Measurements from ENCODE around the gene KCNK17.

KCNK17 gene

DNA sequence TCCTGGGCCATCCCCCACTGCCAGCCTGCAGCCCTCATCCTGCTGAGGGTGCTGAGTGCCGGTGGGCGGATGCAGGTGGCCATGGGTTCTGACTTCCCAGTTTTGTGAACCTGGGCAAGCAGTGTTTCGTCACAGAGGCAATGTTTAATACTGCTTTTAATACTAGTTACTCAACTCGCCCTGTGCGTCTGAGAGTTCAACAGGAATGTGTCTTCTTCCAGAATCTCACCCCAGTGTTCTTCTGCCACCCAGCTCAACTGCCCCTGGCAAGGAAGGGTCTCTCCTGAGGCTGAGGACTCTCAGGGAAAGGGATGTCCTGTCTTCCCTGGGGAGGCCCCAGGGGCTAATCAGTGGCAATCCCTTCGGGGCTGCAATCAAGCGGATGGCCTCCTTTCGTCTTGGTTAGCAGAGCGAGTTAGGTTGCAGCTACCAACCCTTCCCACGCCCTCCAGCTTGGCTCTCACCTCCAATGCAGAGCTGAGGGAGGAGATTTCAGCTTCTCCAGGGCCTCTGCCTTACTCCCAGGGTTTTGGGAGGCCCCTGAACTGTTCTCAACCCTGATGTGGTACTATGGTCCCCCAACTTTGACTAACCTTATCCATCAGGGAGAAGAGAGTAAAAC is 6.3 kb upstream of the KCNK17 start:
- Histone ChIP-seq H3K9me3 (ENCODE audit: control insufficient read depth, low read length) (no peaks in the 10 kb centered on the region), H3K27me3 (replicated peaks; ENCODE audit: control insufficient read depth, insufficient read depth, low read length, poor library complexity, severe bottlenecking) (peaks cover 3% of the 10 kb centered on the region), H3K4me1 (ENCODE audit: control insufficient read depth, insufficient read depth, low read length, poor library complexity, severe bottlenecking) (no peaks in the 10 kb centered on the region)

DNA sequence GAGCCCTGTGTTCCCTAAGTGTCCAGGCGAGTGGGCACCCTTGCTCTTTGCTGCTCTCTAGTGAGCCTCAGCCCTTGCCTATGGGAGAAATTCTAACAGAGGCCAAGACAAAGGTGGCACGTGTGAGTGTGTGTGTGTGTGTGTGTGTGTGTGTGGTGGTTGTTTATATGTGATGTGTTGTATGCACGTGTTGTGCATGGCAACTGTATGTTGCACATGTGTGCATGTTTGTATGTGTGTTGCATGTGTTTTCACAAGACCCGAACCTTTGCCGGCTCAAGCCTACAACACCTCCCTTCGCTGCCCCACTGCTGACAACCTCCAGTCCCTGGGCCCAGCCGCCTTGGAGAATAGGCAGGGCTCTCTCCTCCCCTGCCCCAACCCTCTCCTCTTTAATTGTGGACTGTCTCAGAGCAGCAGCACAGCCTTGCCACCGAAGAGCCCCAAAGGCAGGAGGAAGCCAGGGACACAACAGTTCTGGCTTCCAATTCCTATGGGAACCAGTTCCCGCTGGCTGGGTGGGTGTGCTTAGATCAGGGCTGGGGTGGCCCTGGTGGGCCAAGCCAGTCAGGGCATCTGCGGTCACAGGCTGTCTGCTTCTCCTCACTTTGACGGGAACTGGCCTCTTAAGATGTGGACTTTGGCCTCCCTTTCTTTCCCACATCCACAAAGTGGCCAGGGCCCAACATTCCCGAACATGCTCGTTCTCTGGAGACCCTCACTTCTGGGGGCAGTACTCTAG is 5.6 kb upstream of the KCNK17 start:
- Histone ChIP-seq H3K4me3 (ENCODE audit: insufficient read depth, low read depth, low read length, poor library complexity, severe bottlenecking) (no peak overlapping the region), H3K4me1 (ENCODE audit: control insufficient read depth, insufficient read depth, low read length, poor library complexity, severe bottlenecking) (no peaks in the 10 kb centered on the region), H3K27me3 (replicated peaks; ENCODE audit: control insufficient read depth, insufficient read depth, low read length, poor library complexity, severe bottlenecking) (peaks cover 3% of the 10 kb centered on the region)

More for the DNA sequence above, 6.3 kb upstream of the KCNK17 start:
- H3K36me3 ChIP-seq (ENCODE audit: control insufficient read depth, insufficient read depth, low read length), result no peaks in the 10 kb centered on the region
- no peak overlapping the region for H3K27ac ChIP-seq (ENCODE audit: insufficient read depth, low read length, poor library complexity, severe bottlenecking)
- no peak overlapping the region for H3K4me3 ChIP-seq (ENCODE audit: insufficient read depth, low read depth, low read length, poor library complexity, severe bottlenecking)
- no peak for DNase-seq

DNA sequence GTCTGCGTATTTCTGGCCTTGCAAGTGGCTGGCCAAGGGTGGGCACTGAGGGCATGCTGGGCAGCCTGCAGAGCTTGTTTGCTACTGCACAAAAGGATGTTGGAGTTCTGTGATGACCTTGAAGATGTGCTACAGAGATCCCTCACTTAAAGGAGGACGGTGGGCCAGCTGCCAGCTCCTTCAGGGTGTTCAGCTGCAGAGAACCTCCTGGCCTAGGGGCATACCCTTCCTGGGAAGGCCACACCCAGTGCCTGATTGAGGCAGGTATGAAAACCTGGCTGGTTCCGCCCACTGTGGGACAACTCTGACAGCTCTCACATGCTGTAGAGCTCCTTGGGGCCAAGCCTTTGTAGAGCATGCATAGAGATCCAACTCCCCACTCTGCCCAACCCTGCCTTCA is 3.0 kb upstream of the KCNK17 start:
- no peak for DNase-seq
- H3K36me3 ChIP-seq (ENCODE audit: control insufficient read depth, insufficient read depth, low read length), result no peaks in the 10 kb centered on the region
- peaks cover 13% of the 10 kb centered on the region for H3K27me3 ChIP-seq (replicated peaks; ENCODE audit: control insufficient read depth, insufficient read depth, low read length, poor library complexity, severe bottlenecking)
- no peaks in the 10 kb centered on the region for H3K9me3 ChIP-seq (ENCODE audit: control insufficient read depth, low read length)
- peaks cover 5% of the 10 kb centered on the region for H3K4me1 ChIP-seq (ENCODE audit: control insufficient read depth, insufficient read depth, low read length, poor library complexity, severe bottlenecking)
- no peak overlapping the region for H3K27ac ChIP-seq (ENCODE audit: insufficient read depth, low read length, poor library complexity, severe bottlenecking)
- no peak overlapping the region for H3K4me3 ChIP-seq (ENCODE audit: insufficient read depth, low read depth, low read length, poor library complexity, severe bottlenecking)

More for the DNA sequence above, 5.6 kb upstream of the KCNK17 start:
- DNase-seq, result no peak
- no peak overlapping the region for H3K27ac ChIP-seq (ENCODE audit: insufficient read depth, low read length, poor library complexity, severe bottlenecking)
- no peaks in the 10 kb centered on the region for H3K36me3 ChIP-seq (ENCODE audit: control insufficient read depth, insufficient read depth, low read length)
- H3K9me3 ChIP-seq (ENCODE audit: control insufficient read depth, low read length), result no peaks in the 10 kb centered on the region

DNA sequence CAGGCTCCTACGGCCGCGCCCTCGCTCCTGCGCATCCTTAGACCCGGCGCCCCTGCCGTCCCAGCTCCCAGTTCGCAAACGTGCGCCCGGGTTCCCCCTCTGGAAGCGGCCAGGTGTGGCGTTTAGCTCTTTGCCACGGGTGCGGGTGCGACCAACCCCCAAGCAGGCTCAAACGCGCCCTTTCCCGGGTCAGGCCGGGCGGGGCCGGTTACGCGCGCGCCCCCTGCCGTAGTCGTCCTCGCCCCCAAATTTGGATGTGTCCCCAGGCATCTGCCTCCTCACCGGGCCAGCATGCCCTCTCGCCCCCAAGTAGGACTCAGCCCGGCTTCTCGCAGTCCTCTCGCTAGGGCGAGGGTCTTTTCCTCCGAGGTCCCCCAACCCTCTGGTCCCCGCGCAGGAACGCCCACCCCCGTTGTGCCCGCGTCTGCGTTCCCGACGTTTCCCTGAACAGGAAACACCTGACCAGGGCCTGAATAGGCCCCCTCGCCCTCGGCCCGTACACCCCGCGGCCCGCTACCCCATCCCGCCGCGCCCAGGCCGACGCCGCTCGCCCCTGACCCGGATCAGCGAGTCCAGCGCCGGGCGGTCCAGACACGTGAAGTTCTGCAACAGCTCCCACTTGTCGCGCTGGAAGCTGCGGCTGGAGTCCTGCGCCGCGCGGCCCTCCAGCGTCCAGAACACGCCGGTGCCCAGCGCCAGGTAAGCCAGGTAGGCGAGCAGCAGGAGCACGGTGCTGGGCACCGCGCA is 520 bp downstream of the KCNK17 start:
- peaks cover 13% of the 10 kb centered on the region for H3K27me3 ChIP-seq (replicated peaks; ENCODE audit: control insufficient read depth, insufficient read depth, low read length, poor library complexity, severe bottlenecking)
- H3K9me3 ChIP-seq (ENCODE audit: control insufficient read depth, low read length), result no peaks in the 10 kb centered on the region
- no peak overlapping the region for H3K4me3 ChIP-seq (ENCODE audit: insufficient read depth, low read depth, low read length, poor library complexity, severe bottlenecking)
- H3K27ac ChIP-seq (ENCODE audit: insufficient read depth, low read length, poor library complexity, severe bottlenecking), result no peak overlapping the region
- no peaks in the 10 kb centered on the region for H3K36me3 ChIP-seq (ENCODE audit: control insufficient read depth, insufficient read depth, low read length)
- no peak for DNase-seq
- peaks cover 5% of the 10 kb centered on the region for H3K4me1 ChIP-seq (ENCODE audit: control insufficient read depth, insufficient read depth, low read length, poor library complexity, severe bottlenecking)

DNA sequence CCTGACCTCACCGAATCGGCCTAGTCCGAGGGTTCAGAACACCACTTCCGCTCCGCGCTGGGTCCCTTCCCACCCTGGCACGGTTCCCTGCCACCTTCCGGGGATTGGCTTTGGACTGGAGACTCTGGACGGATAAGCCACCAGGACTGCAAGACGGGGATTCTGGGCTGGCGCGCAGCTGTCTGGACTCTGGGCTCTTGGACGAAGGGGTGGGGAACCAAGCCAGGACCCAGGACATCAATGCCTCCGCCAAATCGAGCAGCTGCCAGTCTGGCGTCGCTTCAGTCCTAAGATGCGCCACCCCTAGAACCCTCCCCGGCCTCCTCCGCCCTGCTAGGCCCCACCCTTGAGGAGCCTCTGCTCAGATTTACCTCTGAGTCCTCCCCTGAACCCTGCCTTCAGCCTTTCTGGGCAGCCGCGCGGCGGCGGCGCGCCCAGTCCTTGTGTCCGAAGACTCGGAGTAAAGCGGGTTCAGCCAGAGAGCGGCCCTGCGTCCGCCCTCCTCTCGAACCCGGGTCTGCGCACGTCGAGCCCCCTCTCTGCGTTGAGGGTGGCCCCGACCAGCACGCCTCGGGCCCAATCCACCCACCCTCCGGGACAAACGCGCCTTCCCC is 1.2 kb downstream of the KCNK17 start:
- H3K36me3 ChIP-seq (ENCODE audit: control insufficient read depth, insufficient read depth, low read length), result no peaks in the 10 kb centered on the region
- H3K27ac ChIP-seq (ENCODE audit: insufficient read depth, low read length, poor library complexity, severe bottlenecking), result no peak overlapping the region
- H3K4me1 ChIP-seq (ENCODE audit: control insufficient read depth, insufficient read depth, low read length, poor library complexity, severe bottlenecking), result peaks cover 5% of the 10 kb centered on the region
- no peak overlapping the region for H3K4me3 ChIP-seq (ENCODE audit: insufficient read depth, low read depth, low read length, poor library complexity, severe bottlenecking)
- no peak for DNase-seq
- H3K27me3 ChIP-seq (replicated peaks; ENCODE audit: control insufficient read depth, insufficient read depth, low read length, poor library complexity, severe bottlenecking), result peaks cover 13% of the 10 kb centered on the region
- H3K9me3 ChIP-seq (ENCODE audit: control insufficient read depth, low read length), result no peaks in the 10 kb centered on the region

DNA sequence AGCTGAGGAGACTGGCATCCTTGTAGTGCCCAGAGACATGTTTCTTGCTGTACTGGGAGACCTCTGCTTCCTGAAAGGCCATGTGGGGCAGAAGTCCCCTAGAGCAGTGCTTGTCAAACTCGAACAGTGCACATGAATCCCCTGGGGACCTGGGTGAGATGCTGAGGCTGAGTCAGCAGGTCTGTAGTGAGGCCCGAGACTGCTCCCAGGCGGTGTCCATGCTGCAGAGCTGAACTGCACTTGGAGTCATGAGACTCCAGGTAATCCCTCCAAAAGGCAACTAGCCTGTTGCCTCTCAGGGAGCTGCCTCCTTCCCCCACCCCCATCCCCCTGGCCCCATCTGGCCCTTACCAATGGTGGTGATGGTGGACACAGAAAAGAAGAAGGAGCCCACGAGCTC is 3.7 kb downstream of the KCNK17 start:
- no peak overlapping the region for H3K27ac ChIP-seq (ENCODE audit: insufficient read depth, low read length, poor library complexity, severe bottlenecking)
- no peak for DNase-seq
- H3K27me3 ChIP-seq (replicated peaks; ENCODE audit: control insufficient read depth, insufficient read depth, low read length, poor library complexity, severe bottlenecking), result peaks cover 11% of the 10 kb centered on the region

DNA sequence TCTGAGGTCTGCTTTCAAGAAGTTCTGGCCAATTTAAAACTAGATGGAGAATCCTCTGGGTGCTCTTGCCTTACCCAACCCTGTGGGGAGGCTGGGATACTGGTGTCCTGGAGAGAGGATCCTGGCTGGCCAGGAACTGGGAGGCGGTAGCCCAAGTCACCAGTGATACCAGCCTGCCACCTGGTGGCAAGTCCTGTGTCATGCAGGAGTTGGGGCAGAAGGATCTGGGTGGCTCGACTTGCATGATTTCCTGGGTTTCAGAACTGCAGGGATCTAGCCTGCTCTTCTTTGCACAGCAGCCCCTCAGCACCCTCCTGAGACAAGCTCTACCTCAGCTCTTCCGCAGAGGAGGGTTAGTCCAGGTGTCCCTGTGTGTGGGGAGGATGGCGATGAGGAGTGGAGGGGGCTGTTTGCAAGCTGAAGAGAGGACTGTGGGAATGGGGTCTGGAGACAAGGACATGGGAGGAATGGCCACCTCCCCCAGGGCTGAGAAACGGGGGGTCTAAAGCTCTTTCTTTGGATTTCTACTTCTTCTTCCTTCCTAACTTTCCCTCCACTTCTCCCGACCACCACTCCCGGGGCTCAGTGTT is 4.2 kb downstream of the KCNK17 start:
- Histone ChIP-seq H3K27me3 (replicated peaks; ENCODE audit: control insufficient read depth, insufficient read depth, low read length, poor library complexity, severe bottlenecking) (peaks cover 10% of the 10 kb centered on the region), H3K36me3 (ENCODE audit: control insufficient read depth, insufficient read depth, low read length) (no peaks in the 10 kb centered on the region)

More for the DNA sequence above, 3.7 kb downstream of the KCNK17 start:
- peaks cover 5% of the 10 kb centered on the region for H3K4me1 ChIP-seq (ENCODE audit: control insufficient read depth, insufficient read depth, low read length, poor library complexity, severe bottlenecking)
- H3K4me3 ChIP-seq (ENCODE audit: insufficient read depth, low read depth, low read length, poor library complexity, severe bottlenecking), result no peak overlapping the region
- H3K36me3 ChIP-seq (ENCODE audit: control insufficient read depth, insufficient read depth, low read length), result no peaks in the 10 kb centered on the region
- H3K9me3 ChIP-seq (ENCODE audit: control insufficient read depth, low read length), result no peaks in the 10 kb centered on the region

DNA sequence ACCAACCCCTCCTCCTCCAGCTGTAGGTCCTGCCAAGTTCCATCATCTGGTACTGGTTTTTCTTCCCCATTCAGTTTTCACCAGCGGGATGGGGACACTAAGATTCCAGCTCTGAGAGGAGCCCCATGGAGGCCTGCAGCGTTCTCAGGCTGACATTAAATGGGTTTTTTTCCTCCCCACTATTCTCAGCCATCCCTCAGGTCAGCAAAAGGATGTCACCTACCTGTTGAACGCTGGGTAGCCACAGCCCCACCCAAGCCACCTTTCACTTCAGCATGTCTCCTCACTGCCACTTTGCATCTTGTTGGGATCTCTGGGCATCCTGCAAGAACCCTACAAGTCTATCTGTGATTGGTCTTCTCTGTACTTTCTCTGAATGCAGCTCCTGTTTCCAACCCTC is 6.8 kb downstream of the KCNK17 start:
- Histone ChIP-seq H3K27ac (ENCODE audit: insufficient read depth, low read length, poor library complexity, severe bottlenecking) (no peak overlapping the region), H3K4me1 (ENCODE audit: control insufficient read depth, insufficient read depth, low read length, poor library complexity, severe bottlenecking) (no peaks in the 10 kb centered on the region), H3K9me3 (ENCODE audit: control insufficient read depth, low read length) (no peaks in the 10 kb centered on the region), H3K27me3 (replicated peaks; ENCODE audit: control insufficient read depth, insufficient read depth, low read length, poor library complexity, severe bottlenecking) (no peaks in the 10 kb centered on the region), H3K36me3 (ENCODE audit: control insufficient read depth, insufficient read depth, low read length) (no peaks in the 10 kb centered on the region), H3K4me3 (ENCODE audit: insufficient read depth, low read depth, low read length, poor library complexity, severe bottlenecking) (no peak overlapping the region)
- DNase-seq, result no peak

More for the DNA sequence above, 4.2 kb downstream of the KCNK17 start:
- DNase-seq, result peak in 2 of 3 donors; percentile 16 to 25
- H3K9me3 ChIP-seq (ENCODE audit: control insufficient read depth, low read length), result no peaks in the 10 kb centered on the region
- H3K27ac ChIP-seq (ENCODE audit: insufficient read depth, low read length, poor library complexity, severe bottlenecking), result no peak overlapping the region
- peaks cover 5% of the 10 kb centered on the region for H3K4me1 ChIP-seq (ENCODE audit: control insufficient read depth, insufficient read depth, low read length, poor library complexity, severe bottlenecking)
- no peak overlapping the region for H3K4me3 ChIP-seq (ENCODE audit: insufficient read depth, low read depth, low read length, poor library complexity, severe bottlenecking)

DNA sequence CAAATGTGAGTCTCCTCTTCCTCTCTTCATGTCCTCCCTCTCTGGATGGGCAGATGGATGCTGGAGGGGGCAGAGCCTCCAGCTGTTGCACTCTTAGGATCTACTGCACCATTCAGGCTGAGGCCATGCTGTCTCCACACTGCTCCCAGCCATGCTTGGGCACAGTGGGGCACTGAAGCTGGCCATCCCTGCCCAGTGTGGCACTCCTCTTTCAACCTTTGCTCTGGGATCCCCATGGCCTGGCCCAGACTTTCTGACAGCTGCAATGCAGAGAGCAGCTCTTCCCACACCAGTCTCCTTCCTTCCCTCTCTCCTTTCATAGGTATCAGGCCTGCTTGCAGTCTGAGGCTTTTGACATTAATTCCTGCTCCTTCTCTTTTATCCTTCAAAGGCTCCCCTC is 9.3 kb downstream of the KCNK17 start:
- DNase-seq, result no peak
- Histone ChIP-seq H3K27ac (ENCODE audit: insufficient read depth, low read length, poor library complexity, severe bottlenecking) (no peak overlapping the region), H3K4me1 (ENCODE audit: control insufficient read depth, insufficient read depth, low read length, poor library complexity, severe bottlenecking) (no peaks in the 10 kb centered on the region)

More for the DNA sequence above, 9.3 kb downstream of the KCNK17 start:
- H3K27me3 ChIP-seq (replicated peaks; ENCODE audit: control insufficient read depth, insufficient read depth, low read length, poor library complexity, severe bottlenecking), result no peaks in the 10 kb centered on the region
- H3K4me3 ChIP-seq (ENCODE audit: insufficient read depth, low read depth, low read length, poor library complexity, severe bottlenecking), result no peak overlapping the region
- no peaks in the 10 kb centered on the region for H3K36me3 ChIP-seq (ENCODE audit: control insufficient read depth, insufficient read depth, low read length)
- no peaks in the 10 kb centered on the region for H3K9me3 ChIP-seq (ENCODE audit: control insufficient read depth, low read length)
